Activated CD4-positive, alpha-beta T cell treated with anti-CD3 and anti-CD28 coated beads, Interleukin-2, amount 50 U/mL, for 4 hours (primary cell): ENCODE data around the gene HEPN1.

Experiments used
- DNase-seq, 2 experiments: peaks; one replicate each; pipeline ENCODE4 v3.0.0-alpha.2; 2020

Gene HEPN1

GRCh38 chr11:124918950-124919349 lies at the start of gene HEPN1:
HEPN1 (plus strand) TSS chr11:124919250.
- no peak for DNase-seq

DNA sequence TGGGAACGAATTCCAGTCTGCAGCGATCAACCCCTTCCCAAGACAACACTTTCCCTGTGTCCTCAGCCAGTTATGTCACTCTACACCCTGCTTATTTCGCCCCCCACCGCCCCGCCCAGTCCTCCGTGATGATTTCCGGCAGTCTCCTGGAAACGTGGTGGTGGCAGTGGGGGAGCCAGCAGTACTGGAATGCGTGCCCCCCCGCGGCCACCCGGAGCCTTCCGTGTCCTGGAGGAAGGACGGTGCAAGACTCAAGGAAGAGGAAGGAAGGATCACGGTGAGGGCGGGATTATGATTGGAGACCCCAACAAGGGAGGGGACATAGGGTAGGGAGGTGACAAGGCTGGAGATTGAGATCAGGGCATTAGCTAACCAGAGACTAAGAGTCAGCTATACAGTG lies 49.7 kb upstream of the HEPN1 start:
- no peak for DNase-seq

DNA sequence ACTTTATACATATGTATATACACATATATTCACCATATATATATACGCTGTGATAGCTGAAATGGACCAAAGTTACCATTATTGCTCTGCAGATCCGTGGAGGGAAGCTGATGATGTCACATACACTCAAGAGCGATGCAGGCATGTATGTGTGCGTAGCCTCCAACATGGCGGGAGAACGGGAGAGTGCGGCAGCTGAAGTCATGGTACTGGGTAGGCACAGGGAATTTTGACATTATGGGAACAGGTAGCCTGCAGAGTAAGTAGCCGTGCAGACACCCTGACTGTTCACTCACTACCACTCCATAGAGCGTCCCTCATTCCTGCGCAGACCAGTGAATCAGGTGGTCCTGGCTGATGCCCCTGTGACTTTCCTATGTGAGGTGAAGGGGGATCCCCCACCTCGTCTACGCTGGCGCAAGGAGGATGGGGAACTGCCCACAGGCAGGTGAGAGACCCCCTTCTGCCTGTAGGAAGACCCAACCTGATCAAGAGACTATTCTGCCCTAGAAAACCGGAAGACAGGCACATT lies 49.1 kb upstream of the HEPN1 start:
- no peak for DNase-seq

- DNase-seq: no peak
These were observed 48.6 kb upstream of the HEPN1 start for GRCh38 chr11:124870430-124870829.

GRCh38 chr11:124872280-124872679 lies 46.8 kb upstream of the HEPN1 start:
- no peak for DNase-seq

GRCh38 chr11:124872741-124873140 lies 46.3 kb upstream of the HEPN1 start:
- DNase-seq: no peak

DNA sequence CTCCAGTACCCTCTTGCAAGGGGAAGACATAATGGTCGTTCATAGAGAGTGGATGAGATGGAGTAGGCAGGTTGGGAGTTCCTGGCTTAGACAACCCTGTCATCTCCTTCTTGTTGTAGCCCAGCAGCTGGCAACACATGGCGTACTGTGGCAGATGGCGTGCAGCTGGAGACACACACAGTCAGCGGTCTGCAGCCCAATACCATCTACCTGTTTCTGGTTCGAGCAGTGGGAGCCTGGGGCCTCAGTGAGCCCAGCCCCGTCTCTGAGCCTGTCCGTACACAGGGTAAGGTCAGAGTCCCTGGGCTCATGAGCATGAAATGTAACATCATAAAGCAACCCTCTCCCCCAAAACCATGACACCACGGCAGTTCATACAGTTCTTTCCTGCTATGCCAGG lies 45.1 kb upstream of the HEPN1 start:
- DNase-seq: no peak

DNA sequence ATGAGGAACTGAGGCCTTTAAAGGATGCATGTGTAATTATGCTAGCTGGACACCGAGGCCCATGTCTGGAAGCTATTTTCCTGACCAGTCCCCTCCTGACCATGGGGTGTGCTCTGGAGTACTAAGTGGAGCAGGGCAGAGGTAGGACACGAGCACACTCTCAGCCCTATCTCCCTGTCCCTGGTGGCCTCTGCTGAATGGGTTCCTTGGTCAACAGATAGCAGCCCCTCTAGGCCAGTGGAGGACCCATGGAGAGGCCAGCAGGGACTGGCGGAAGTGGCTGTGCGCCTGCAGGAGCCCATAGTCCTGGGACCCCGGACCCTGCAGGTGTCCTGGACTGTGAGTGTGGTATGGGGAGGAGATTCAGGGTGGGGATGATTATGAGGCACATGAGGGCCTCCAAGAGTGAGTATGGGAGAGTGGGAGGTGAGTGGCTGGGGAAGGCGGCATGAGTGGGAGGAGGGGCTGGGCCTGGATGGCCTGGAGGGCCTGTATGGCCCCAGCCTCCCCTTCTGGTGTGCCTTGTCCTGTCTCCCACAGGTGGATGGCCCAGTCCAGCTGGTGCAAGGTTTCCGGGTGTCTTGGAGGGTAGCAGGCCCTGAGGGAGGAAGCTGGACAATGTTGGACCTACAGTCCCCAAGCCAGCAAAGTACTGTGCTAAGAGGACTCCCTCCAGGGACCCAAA lies 44.3 kb upstream of the HEPN1 start:
- DNase-seq: no peak

GRCh38 chr11:124875401-124875800 lies 43.6 kb upstream of the HEPN1 start:
- no peak for DNase-seq

- DNase-seq: peak; percentile 68 to 71
These were observed 42.9 kb upstream of the HEPN1 start for GRCh38 chr11:124875943-124876817.

- DNase-seq: no peak
These were observed 42.0 kb upstream of the HEPN1 start for GRCh38 chr11:124876818-124877630.

DNA sequence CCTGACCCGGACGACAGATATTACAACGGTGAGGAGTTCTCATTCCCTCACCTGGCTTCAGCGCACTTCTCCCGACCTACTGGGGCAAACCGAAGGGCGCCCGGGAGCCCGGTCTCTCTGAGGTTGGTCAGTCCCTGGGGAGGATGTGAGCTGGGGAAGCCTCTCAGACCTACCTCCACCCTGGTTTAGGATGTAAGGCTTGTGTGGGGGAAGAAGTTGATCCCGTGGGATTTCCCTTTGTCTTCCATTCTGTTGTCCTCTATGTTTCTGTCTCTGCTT lies 41.5 kb upstream of the HEPN1 start:
- DNase-seq: no peak

DNA sequence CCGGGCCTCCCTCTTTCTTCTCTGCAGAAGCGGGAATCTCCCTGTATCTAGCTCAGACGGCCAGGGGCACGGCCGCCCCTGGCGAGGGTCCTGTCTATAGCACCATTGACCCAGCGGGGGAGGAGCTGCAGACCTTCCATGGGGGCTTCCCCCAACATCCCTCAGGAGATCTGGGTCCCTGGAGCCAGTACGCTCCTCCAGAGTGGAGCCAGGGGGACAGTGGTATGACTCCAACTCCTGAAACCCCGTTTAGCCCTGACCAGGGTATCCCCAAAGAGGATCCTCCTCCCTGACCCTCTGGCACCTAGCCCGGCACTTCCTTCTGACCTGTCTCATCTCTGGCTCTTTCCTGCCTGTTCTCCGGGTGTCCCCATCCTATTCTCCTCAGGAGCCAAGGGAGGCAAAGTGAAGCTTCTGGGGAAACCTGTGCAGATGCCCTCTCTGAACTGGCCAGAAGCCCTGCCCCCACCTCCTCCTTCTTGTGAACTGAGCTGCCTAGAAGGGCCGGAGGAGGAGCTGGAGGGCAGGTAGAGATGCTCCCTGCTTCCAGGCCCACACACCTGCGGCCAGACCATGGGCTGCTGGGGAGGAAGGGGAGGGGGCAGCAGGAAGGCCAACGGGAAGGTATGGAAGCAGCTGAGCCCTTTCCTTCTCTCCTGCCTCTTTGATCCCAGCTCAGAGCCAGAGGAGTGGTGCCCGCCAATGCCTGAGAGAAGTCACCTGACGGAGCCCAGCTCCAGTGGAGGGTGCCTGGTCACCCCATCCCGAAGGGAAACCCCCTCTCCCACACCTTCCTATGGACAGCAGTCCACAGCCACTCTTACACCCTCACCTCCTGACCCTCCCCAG lies 40.9 kb upstream of the HEPN1 start:
- DNase-seq: no peak

DNA sequence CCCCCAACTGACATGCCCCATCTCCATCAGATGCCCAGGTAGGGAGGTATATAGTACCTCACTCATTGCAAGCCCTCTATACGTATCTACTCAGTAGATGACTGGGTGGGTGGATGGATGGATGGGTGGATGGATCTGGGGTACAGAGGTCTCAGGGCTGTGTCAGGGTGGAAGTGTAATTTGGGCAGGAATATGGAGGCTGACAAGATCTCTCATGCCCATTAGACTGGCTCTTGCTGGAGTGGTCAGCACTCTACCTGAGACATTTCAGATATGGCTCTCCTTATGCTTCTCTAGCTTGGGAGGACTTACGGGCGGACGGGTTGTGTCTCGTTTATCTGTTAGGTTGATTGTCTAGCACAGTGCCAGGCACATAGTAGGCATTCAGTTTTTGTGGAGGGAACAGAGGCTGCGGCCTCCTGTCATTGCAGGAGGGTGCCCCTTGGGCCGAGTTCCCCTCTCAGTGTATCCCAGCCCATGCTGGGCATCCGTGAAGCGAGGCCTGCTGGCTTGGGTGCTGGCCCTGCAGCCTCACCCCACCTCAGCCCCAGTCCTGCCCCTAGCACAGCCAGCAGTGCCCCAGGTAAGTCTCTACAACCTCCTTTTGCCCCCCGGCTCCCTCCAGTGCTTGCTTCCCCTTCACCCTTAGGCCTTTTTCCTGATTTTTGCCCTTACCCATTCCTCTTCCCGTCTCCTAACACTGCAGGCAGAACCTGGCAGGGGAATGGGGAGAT lies 40.1 kb upstream of the HEPN1 start:
- DNase-seq: no peak

- DNase-seq: no peak
These were observed 39.4 kb upstream of the HEPN1 start for GRCh38 chr11:124879493-124880289.

- DNase-seq: no peak
These were observed 38.8 kb upstream of the HEPN1 start for GRCh38 chr11:124880290-124880611.

DNA sequence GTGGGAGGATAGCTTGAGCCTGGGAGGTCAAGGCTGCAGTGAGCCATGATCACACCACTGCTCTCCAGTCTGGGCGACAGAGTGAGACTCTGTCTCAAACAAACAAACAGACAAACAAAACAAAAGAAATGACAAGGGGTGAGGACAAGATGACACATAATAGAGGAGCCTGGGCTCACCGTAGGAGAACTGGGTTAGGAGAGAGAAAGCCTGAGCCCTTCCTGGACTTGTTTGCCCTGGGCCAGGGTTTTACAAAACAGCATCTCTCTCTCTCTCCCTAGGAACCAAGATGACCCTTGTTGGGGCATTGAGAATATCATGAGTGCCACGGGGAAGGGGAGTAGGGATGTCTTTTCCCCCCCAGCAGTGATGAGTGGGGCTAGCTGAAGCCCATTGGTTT lies 38.1 kb upstream of the HEPN1 start:
- DNase-seq: no peak

- DNase-seq: no peak
These were observed 36.5 kb upstream of the HEPN1 start for GRCh38 chr11:124882339-124883071.

GRCh38 chr11:124884340-124884739 lies 34.7 kb upstream of the HEPN1 start:
- DNase-seq: no peak

- no peak for DNase-seq
These were observed 34.1 kb upstream of the HEPN1 start for GRCh38 chr11:124884869-124885479.
